ENCODE data around the gene ADAM12.

Gene ADAM12

GRCh38 chr10:126043389-126043788 lies 344.9 kb downstream of the ADAM12 start:
- no peak for DNase-seq (ENCODE audit: low spot score)
- Histone ChIP-seq H3K27ac (no peak overlapping the region), H3K4me3 (no peak overlapping the region)
- no peak for TF ChIP-seq CTCF (IDR thresholded peaks at IDR 0.05)

- H3K4me3 ChIP-seq: no peak overlapping the region
- peak overlapping the region in 1 of 2 donors; percentile 74 for H3K27ac ChIP-seq
- DNase-seq (ENCODE audit: low spot score): no peak
- no peak for TF ChIP-seq CTCF (IDR thresholded peaks at IDR 0.05)
These were observed 345.4 kb downstream of the ADAM12 start for GRCh38 chr10:126042906-126043305.

- no peak for TF ChIP-seq CTCF (IDR thresholded peaks at IDR 0.05)
- Histone ChIP-seq H3K27ac (peak overlapping the region in 1 of 2 donors; percentile 74), H3K4me3 (peak overlapping the region; percentile 21)
- DNase-seq (ENCODE audit: low spot score): no peak
These were observed 345.9 kb downstream of the ADAM12 start for GRCh38 chr10:126042354-126042753.

GRCh38 chr10:126041804-126042231 lies 346.5 kb downstream of the ADAM12 start:
- TF ChIP-seq CTCF (IDR thresholded peaks at IDR 0.05): no peak
- Histone ChIP-seq H3K27ac (peak overlapping the region in 1 of 2 donors; percentile 74), H3K4me3 (peak overlapping the region; percentile 21)
- peak; percentile 91 for DNase-seq (ENCODE audit: low spot score)

DNA sequence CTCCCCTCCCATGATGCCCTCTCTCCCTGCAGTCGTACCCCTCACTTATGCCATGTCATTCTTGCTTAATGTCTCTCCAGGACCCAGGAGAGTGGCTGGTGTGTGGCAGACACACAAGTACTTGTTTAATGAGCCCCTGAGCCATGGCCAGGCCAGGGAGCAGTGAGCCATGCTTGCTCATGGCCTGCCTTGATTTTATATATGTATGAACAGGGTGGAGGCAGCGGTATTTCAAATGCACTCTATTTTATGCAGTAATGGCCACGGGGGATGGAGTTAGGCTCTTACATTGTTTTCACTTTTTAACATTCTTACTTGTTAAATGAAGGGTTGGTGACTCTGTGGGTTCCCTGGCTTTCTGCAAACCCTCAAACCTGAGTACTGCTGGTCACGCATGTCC lies 347.2 kb downstream of the ADAM12 start:
- no peak overlapping the region for H3K4me3 ChIP-seq
- no peak for DNase-seq (ENCODE audit: low spot score)
- no peak for TF ChIP-seq CTCF (IDR thresholded peaks at IDR 0.05)
- H3K27ac ChIP-seq: peak overlapping the region in 1 of 2 donors; percentile 74

DNA sequence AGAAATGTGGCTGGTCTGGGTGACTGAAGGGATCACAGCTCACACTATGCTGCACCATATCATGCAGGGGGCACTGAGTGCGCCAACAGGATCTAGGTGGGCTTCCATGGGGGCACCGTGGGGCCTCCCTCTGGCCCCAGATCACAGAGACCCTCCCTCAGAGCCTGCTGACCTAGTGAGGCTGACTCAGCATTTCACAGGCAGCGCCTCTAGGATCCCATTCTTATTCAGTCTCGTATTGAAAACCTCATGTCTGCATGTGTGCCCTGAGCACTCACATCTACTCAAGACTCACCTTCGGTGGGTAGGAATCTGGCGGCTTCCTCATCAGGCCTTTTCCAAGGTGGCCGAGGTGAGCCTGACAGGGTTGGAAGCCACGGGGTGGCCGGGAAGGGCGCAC lies 350.3 kb downstream of the ADAM12 start:
- TF ChIP-seq CTCF (IDR thresholded peaks at IDR 0.05): no peak
- no peak for DNase-seq (ENCODE audit: low spot score)
- Histone ChIP-seq H3K4me3 (no peak overlapping the region), H3K27ac (no peak overlapping the region)

- TF ChIP-seq CTCF (IDR thresholded peaks at IDR 0.05): no peak
These were observed 351.8 kb downstream of the ADAM12 start for GRCh38 chr10:126036515-126036914.

More at GRCh38 chr10:126036515-126036914, 351.8 kb downstream of the ADAM12 start:
- Histone ChIP-seq H3K27ac (no peak overlapping the region), H3K4me3 (no peak overlapping the region)
- no peak for DNase-seq (ENCODE audit: low spot score)

Data from coronary artery (tissue), 2 donors.